ENCODE results near the gene ME2.
"Not testable (repeated sequence)": the region's sequence is repeated elsewhere in the genome, so short reads cannot be mapped to it uniquely, and the experiment has no call there.

ME2 gene

DNA sequence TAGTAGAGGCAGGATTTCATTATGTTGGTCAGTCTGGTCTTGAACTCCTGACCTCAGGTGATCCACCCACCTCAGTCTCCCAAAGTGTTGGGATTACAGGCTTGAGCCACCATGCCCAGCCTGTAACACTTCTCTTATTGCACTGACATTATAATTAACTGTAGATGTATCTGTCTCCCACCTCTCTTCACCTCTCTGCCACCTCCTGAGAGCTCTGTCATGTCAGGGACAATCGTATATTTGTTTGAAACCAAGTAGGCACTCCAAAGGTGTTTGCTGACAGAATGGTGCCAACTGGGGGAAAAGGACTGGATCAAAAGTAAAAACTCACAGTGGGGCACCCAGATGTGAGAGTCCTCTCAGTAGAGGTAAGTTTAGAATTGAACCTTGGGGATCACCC is 17.3 kb upstream of the ME2 start:
- DNase-seq (ENCODE audit: low read depth): no peak

DNA sequence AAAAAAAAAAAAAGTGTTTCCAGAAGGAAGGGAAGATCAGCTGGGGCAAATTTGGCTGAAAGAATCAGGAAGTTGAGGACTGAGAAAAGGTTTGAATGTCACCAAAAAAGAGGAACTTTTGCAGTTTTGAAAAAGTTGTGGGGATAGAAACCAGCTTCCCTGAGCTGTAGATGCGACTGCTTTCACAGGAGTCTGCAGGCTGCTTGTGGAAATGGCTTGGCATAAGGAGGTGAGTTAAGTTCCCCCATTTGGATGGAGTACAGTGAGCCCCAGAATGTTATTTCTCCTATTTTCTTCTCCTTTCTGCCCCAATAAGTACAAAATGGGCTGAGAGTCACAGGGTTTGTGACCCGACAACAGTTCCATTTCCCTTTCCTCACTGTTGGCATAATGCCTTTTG is 16.5 kb upstream of the ME2 start:
- no peak for DNase-seq (ENCODE audit: low read depth)

- DNase-seq (ENCODE audit: low read depth): no peak
Observed at GRCh38 chr18:50863840-50864375, 15.0 kb upstream of the ME2 start.

- DNase-seq (ENCODE audit: low read depth): no peak
Observed at GRCh38 chr18:50866765-50867164, 12.2 kb upstream of the ME2 start.

- no peak for DNase-seq (ENCODE audit: low read depth)
Observed at GRCh38 chr18:50869150-50869549, 9.8 kb upstream of the ME2 start.

- DNase-seq (ENCODE audit: low read depth): no peak
Observed at GRCh38 chr18:50870138-50870845, 8.6 kb upstream of the ME2 start.

DNA sequence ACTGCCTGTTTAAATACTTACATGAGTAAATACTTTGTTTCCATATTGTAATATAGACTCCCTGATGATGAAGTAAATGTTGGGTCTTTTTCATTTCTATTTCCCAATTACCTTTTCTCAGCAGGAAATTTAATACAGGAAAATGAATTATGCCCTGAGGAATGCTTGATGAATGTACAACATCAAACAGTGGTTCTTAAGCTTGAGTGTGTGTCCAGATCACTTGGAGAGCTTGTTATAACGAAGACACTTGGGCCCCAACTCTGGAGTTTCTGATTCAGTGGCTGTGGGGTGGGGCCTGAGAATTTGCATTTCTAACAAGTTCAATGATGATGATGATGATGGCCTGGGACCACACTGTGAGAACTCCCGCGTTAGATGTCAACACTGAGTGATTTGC is 7.1 kb upstream of the ME2 start:
- DNase-seq (ENCODE audit: low read depth): no peak

- DNase-seq (ENCODE audit: low read depth): no peak
Observed at GRCh38 chr18:50875966-50876536, 2.9 kb upstream of the ME2 start.

- DNase-seq (ENCODE audit: low read depth): no peak
Observed at GRCh38 chr18:50877545-50878265, 1.2 kb upstream of the ME2 start.

DNA sequence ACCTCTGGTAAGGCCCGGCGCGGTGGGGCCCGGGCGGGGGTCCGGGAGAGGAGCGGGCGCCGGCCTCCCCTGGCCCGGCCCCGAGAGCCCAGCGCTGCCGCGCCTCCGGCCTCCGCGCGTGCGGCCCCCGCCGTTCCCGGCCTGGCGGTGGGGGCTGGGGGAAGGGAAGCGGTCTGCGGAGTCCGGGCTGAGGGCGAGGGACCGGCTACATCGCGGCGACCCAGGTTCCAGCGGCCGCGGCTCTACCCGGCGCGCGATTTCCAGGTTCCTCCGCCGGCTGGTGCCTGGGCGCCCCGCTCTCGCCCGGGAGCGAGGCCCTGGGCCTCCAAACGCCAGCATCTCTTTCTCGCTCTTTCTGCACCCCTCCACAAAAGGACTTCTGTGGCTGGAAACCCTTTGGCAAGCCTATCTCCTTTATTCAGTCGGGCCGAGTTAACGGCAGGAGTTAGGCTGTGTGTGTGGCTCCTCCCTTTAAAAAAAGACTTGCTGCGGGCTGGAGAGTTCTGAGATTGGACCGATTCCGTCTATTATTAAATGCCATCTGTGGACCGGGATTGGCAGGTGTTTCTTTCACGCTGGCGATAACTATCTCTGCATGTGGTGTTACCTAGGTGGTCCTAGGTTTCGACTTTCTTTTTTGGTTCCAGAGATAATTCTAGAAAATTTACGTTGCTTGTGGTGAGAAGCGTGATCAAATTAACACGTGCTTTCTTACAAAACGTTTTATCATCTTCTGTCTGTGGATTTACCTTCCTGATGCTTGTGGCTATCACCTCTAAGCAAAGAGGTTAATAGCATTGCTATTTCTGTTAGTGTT is 592 bp downstream of the ME2 start:
- DNase-seq (ENCODE audit: low read depth): peak; percentile 1

DNA sequence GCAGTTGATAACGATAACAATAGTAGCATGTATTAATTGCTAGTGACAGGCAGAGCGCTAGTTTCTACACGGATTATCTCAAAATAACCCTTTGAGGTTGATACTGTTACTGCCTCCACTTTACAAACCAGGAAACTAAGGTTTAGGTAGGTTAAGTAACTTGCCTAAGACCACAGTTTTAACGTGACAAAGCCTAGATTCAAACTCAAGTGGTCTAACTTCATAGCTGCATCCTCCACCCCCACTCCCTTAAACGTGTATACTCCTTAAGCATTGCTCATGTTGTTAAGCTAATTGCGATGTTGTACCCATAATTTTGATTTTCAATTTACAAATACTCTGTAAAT is 1.2 kb downstream of the ME2 start:
- no peak for DNase-seq (ENCODE audit: low read depth)

GRCh38 chr18:50880944-50881343 is 2.0 kb downstream of the ME2 start:
- not testable (repeated sequence) for DNase-seq (ENCODE audit: low read depth)

GRCh38 chr18:50886929-50887328 is 8.0 kb downstream of the ME2 start:
- no peak for DNase-seq (ENCODE audit: low read depth)

GRCh38 chr18:50895350-50896045 is 16.6 kb downstream of the ME2 start:
- no peak for DNase-seq (ENCODE audit: low read depth)

GRCh38 chr18:50896093-50896492 is 17.2 kb downstream of the ME2 start:
- DNase-seq (ENCODE audit: low read depth): no peak

DNA sequence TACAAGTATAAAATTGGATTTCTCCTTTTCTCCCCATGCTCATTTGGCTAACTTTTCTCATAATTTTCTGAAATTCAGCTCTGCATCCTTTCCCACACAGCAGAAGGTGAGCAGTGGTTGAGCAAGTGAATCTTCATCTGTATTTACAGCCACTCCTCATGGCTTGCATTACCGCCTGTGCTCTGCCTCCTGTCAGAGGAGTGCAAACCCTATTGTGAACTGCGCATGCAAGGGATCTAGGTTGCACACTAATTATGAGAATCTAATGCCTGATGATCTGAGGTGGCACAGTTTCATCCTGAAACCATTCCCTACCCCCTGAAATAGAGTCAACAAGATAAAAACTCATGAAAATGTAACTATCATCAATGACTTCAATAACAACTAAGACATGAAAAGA is 20.0 kb downstream of the ME2 start:
- DNase-seq (ENCODE audit: low read depth): no peak

DNA sequence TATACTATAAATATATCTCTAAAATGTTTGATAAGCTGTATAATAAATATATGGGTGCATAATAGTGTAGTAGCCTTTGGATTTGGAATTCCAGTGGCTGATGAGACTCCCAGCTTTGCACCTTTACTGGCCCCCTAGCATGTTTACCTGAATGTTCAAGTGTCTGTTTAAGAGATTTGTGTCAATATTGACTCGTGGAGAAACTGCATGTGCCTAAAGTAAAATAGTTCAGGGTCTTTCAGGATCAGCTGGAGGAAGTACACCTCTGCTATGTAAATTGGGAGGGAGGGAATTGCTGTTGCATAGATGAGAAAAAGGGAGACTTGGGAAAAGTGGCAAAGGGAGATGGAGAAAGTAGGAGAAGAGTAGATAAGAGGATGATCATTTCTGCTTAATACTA is 23.9 kb downstream of the ME2 start:
- DNase-seq (ENCODE audit: low read depth): no peak

DNA sequence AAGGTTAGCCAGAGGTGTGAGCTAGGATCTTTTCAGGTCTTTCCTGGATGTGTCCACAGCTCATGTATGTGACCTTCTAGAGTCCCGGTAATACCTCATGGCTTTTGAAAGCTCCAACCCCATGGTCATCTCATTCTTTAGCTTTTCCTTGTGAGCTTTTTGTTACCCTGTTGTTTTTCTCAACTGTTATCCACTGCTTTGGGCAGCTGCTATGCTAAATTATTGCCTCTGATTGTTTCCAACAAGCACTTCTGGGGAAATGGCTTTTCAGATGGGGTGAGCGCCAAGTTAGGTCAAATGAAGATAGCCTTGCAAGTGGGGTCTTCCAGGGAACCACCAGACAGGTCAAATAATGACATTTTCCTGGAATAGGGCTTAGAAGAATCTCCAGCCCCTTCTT is 27.9 kb downstream of the ME2 start:
- DNase-seq (ENCODE audit: low read depth): no peak

GRCh38 chr18:50909261-50909660 is 30.3 kb downstream of the ME2 start:
- DNase-seq (ENCODE audit: low read depth): no peak

DNA sequence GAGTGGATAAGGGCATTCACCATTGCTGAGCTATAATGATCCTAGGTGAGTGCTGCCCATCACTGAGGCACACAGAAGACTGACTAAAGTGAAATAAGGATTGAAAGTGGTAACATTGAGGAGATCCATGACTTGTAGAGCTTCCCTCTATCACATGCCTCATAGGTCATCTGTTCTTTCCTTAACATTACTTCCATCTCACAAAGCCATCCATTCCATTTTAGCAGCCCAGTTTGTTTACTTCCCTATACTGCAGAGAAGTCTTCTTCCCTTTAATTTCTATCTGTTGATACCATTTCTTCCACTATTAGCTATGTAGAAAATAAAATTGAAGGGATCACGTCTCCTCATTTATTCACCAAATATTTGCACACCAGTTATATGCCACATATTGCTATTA is 32.1 kb downstream of the ME2 start:
- no peak for DNase-seq (ENCODE audit: low read depth)

- no peak for DNase-seq (ENCODE audit: low read depth)
Observed at GRCh38 chr18:50917021-50917420, 38.1 kb downstream of the ME2 start.

- DNase-seq (ENCODE audit: low read depth): no peak
Observed at GRCh38 chr18:50918153-50918552, 39.2 kb downstream of the ME2 start.

Data from stimulated activated CD8-positive, alpha-beta memory T cell treated with anti-CD3 and anti-CD28 coated beads, Interleukin-7, amount 100 ng/mL, for 24 hours (primary cell).